ENCODE data around the gene CCDC180.
A peak's percentile ranks its signal among the peaks of the same experiment; 100 is the strongest.
"Not testable (repeated sequence)": the region's sequence is repeated elsewhere in the genome, so short reads cannot be mapped to it uniquely, and the experiment has no call there.

The CCDC180 gene

GRCh38 chr9:97311798-97312500 lies 4.5 kb downstream of the CCDC180 start:
- DNase-seq, result no peak

- DNase-seq, result no peak
These were observed 5.1 kb downstream of the CCDC180 start for GRCh38 chr9:97312556-97312955.

- DNase-seq, result no peak
These were observed 5.8 kb downstream of the CCDC180 start for GRCh38 chr9:97313243-97313642.

- DNase-seq, result no peak
These were observed 6.3 kb downstream of the CCDC180 start for GRCh38 chr9:97313746-97314145.

GRCh38 chr9:97314503-97314902 lies 7.0 kb downstream of the CCDC180 start:
- no peak for DNase-seq

- peak; percentile 77 for DNase-seq
These were observed 8.1 kb downstream of the CCDC180 start for GRCh38 chr9:97315550-97315949.

- no peak for DNase-seq
These were observed 9.4 kb downstream of the CCDC180 start for GRCh38 chr9:97316904-97317303.

- no peak for DNase-seq
These were observed 11.0 kb downstream of the CCDC180 start for GRCh38 chr9:97318433-97318832.

- DNase-seq, result no peak
These were observed 11.9 kb downstream of the CCDC180 start for GRCh38 chr9:97319395-97319794.

- DNase-seq, result no peak
These were observed 12.7 kb downstream of the CCDC180 start for GRCh38 chr9:97320080-97320642.

GRCh38 chr9:97321251-97321650 lies 13.8 kb downstream of the CCDC180 start:
- DNase-seq, result no peak

- no peak for DNase-seq
These were observed 14.2 kb downstream of the CCDC180 start for GRCh38 chr9:97321691-97322090.

- DNase-seq, result no peak
These were observed 14.6 kb downstream of the CCDC180 start for GRCh38 chr9:97322105-97322504.

- DNase-seq, result no peak
These were observed 17.5 kb downstream of the CCDC180 start for GRCh38 chr9:97324954-97325353.

GRCh38 chr9:97327562-97327961 lies 20.1 kb downstream of the CCDC180 start:
- no peak for DNase-seq

- no peak for DNase-seq
These were observed 25.5 kb downstream of the CCDC180 start for GRCh38 chr9:97332993-97333392.

- DNase-seq, result not testable (repeated sequence)
These were observed 28.2 kb downstream of the CCDC180 start for GRCh38 chr9:97335622-97336021.

- no peak for DNase-seq
These were observed 41.4 kb downstream of the CCDC180 start for GRCh38 chr9:97348871-97349270.

- no peak for DNase-seq
These were observed 41.9 kb downstream of the CCDC180 start for GRCh38 chr9:97349400-97349799.

GRCh38 chr9:97354637-97355036 lies 47.2 kb downstream of the CCDC180 start:
- no peak for DNase-seq

- DNase-seq, result no peak
These were observed 49.6 kb downstream of the CCDC180 start for GRCh38 chr9:97357056-97357455.
